NT2/D1 (cell line): Measurements from ENCODE around the gene MRTFB.

Experiments used
- YY1 ChIP-seq: IDR thresholded peaks from 2 replicates; pipeline ENCODE4 v1.6.1; 2011; ENCODE audit not compliant: insufficient read length, insufficient read depth
- ZNF274 ChIP-seq: IDR thresholded peaks from 2 replicates; pipeline ENCODE4 v1.6.1; 2011; ENCODE audit warnings: mild to moderate bottlenecking, low read depth, low read length

GRCh38 chr16:14151256-14152030 lies 80.3 kb downstream of the MRTFB start:
- TF ChIP-seq ZNF274 (no peak), YY1 (no peak)
